ENCODE data around the gene GAB2.

The GAB2 gene

GRCh38 chr11:78343303-78343702, 74.3 kb downstream of the GAB2 start:
- DNase-seq (ENCODE audit: low read depth in 2 of 2): no peak

GRCh38 chr11:78341841-78342240, 75.8 kb downstream of the GAB2 start:
- no peak for DNase-seq (ENCODE audit: low read depth in 2 of 2)

DNA sequence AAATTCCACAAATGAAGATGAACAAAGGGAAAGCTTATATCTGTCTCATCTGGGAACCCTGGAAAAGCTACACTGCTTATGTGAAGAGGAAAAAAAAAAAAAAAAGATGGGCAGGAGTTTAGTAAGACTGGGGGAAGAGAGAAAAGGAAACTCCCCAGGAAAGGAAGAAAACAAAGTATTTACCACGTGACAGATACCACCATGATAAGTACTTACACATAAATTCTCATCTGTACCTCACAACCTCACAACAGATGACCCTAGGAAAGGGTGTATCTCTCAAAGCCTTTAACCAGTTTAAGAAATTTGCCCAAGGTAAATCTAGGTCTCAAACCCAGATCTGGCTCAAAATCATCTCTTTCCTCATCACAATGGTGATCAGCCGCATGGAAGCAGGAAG, 77.1 kb downstream of the GAB2 start:
- no peak for DNase-seq (ENCODE audit: low read depth in 2 of 2)

DNA sequence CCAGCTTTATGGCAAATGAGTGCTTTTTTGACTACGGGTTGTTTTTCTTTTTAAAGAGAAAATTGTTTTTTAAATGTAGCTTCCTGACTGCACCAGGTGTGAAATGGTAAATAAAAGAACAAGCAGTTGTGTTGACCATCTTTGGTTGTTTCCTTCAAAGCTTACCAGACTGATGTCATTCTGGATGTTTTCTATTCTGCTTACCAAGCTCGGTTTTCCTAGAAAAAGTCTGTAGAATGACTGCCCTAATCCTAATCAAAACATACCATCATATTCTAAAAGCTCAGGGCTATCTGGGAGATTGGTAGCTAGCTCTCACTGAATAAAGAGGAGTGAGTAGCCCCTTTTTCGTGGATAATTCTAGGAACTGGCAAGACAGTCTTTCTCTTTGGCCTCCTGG, 77.7 kb downstream of the GAB2 start:
- DNase-seq (ENCODE audit: low read depth in 2 of 2): no peak

- DNase-seq (ENCODE audit: low read depth in 2 of 2): no peak
These were observed 78.1 kb downstream of the GAB2 start for GRCh38 chr11:78339483-78339882.

DNA sequence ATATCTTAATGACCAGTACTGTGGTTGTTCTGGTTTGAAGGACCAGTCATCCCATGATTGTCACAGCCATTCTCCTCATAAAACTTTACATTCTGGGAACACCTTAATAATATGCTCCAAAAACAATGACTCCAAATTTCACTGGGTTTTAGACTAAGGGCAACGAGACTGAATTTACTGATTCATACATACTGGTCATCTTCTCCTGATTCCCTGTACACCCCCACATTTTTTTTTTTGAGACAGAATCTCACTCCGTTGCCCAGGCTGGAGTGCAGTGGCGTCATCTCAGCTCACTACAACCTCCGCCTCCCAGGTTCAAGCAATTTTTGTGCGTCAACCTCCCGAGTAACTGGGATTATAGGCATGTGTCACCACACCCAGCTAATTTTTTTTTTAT, 78.9 kb downstream of the GAB2 start:
- DNase-seq (ENCODE audit: low read depth in 2 of 2): no peak

- no peak for DNase-seq (ENCODE audit: low read depth in 2 of 2)
These were observed 79.5 kb downstream of the GAB2 start for GRCh38 chr11:78338138-78338537.

DNA sequence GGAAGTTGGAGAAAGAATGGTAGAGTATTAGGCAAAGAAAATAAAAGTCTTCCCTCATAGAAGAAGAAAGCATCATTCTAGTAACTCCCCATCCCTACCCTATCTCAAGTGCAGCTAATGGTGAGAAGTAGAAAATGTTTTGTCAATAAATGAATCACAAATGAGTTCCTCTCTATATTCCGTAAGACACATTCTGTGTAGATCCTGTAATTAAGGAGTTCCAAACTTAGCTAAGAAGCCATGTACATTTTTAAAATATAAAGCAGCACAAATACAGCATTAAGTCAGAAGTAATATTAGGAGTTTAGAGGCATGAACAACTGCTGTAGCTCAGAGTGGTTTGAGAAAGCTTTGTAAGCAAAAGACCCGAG, 80.1 kb downstream of the GAB2 start:
- no peak for DNase-seq (ENCODE audit: low read depth in 2 of 2)

DNA sequence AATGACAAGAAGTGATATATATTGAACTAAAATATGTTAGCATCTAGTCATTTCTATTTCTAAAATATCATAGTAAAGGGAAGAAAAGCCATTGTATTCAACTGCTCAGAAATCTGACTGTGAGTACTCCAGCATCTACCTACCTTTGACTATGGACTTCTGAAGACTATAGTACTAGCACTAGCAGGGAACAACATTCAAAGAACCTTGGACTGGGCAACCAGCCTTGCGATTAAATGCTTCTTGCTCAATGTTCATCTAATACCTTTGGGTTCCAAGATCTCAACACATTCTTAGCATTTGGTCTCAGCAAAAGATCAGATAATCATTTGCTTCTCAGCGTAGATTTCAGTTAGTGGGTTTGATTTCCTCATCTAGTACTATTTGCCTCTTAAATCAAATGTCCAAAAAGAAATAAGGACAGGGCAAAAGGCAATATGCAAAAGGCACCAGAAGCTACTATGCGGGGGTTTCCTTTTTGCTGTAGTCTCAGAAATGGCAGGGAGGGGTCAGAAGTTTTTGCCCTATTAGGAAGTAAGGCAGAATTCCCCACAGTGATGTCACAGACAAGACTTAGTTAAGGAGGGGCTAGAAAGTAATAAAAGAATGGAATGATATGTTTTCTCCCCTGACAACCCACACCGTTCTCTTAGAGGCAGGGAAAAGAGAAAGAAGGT, 80.6 kb downstream of the GAB2 start:
- DNase-seq (ENCODE audit: low read depth in 2 of 2): no peak

GRCh38 chr11:78334109-78334508, 83.5 kb downstream of the GAB2 start:
- no peak for DNase-seq (ENCODE audit: low read depth in 2 of 2)

DNA sequence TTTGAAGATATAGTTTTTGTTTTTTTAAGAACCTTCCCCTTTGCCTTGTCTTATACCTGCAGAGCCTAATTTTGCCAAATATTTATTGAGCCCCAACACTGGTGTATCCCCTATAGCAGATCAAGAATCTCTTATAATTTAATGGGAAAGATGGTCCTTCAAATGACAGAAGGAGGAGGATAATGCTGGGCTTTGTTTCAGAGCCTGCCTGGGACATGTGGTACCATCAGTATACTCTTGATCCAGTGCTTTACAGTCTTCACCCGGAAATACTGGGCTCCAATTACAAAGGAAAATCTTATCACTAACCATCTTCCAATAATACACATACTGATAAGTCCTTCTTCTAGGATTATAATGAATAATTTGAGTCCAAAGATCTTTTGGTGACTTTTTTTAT, 84.7 kb downstream of the GAB2 start:
- DNase-seq (ENCODE audit: low read depth in 2 of 2): no peak

GRCh38 chr11:78332174-78332866, 85.3 kb downstream of the GAB2 start:
- no peak for DNase-seq (ENCODE audit: low read depth in 2 of 2)

- DNase-seq (ENCODE audit: low read depth in 2 of 2): no peak
These were observed 85.9 kb downstream of the GAB2 start for GRCh38 chr11:78331711-78332110.

GRCh38 chr11:78330361-78330760, 87.3 kb downstream of the GAB2 start:
- no peak for DNase-seq (ENCODE audit: low read depth in 2 of 2)

DNA sequence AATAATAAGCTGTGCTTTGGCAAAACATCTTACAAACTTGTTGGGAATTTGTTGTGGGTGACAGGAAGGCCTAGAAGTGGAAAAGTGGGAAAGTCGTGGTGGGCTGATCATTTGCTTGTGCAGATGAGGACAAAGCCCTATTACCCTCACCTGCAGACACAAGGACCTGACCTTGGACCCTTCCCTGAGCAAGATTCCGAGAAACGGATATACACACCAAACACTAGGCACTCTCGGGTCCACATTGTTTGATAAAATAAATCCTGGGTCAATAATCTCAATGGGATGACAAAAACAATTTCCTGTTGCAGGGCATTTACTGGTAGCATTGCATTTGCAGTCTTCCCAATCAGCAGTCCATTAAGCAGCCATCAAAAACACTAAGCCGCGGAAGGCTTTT, 89.7 kb downstream of the GAB2 start:
- DNase-seq (ENCODE audit: low read depth in 2 of 2): no peak

DNA sequence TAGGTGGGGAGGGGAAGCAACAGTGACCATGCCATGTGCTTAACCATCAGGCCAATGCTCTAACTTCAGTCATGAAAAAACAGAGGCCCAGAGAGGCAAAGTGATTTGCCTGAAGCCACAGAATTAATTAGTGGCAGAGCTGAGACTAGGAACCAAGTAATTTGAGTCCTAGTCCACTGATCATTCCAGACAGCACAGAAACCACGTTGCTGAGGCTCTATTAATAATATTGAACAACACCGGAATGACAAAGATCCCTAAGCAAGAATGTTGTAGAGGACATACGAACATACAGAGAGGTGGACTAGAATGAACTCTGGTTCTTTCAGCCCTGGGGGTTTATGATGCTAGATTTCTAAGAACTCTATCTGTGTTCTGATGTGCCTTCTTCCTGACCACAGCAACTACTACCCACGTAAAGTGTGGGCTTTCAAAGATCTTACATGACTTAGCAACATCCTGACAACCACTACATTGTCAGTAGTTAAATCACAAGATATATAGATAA, 92.3 kb downstream of the GAB2 start:
- no peak for DNase-seq (ENCODE audit: low read depth in 2 of 2)

- no peak for DNase-seq (ENCODE audit: low read depth in 2 of 2)
These were observed 94.3 kb downstream of the GAB2 start for GRCh38 chr11:78323363-78323762.

DNA sequence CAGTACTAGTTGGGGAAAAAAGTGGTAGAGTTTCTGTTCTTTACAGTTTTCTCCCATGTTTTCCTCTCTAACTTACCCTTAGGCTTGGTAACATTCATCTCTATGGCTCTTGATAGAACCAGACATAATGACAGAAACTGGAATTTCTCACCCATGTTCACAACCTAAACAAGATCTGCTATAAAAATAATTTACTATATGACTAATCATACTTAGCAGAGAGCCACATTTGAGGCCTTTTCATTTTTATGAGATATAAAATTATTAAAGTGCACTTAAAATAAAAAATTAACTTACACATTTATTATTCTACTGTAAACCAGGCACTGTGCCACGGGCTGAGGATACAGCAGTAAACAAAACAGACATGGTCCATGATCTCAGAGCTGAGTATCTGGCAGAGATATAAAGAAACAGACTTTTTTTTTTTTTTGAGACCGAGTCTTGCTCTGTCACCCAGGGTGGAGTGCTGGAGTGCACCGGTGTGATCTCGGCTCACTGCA, 98.1 kb downstream of the GAB2 start:
- DNase-seq (ENCODE audit: low read depth in 2 of 2): peak in 1 of 2 experiments; percentile 25

GRCh38 chr11:78318321-78319114, 99.1 kb downstream of the GAB2 start:
- DNase-seq (ENCODE audit: low read depth in 2 of 2): no peak

DNA sequence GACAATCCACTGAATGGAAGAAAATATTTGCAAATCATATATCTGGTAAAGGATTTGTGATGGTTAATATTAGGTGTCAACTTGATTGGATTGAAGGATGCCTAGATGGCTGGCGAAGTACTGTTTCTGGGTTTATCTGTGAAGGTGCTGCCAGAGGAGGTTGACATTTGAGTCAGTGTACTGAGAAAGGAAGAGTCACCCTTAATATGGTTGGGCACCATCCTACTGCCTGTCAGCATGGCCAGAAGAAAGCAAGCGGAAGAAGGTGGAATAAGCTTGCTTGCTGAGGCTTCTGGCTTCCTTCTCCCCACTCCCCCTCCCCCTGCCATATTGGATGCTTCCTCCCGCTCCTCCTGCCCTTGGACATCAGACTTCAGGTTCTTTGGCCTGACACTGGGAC, 101.9 kb downstream of the GAB2 start:
- no peak for DNase-seq (ENCODE audit: low read depth in 2 of 2)

DNA sequence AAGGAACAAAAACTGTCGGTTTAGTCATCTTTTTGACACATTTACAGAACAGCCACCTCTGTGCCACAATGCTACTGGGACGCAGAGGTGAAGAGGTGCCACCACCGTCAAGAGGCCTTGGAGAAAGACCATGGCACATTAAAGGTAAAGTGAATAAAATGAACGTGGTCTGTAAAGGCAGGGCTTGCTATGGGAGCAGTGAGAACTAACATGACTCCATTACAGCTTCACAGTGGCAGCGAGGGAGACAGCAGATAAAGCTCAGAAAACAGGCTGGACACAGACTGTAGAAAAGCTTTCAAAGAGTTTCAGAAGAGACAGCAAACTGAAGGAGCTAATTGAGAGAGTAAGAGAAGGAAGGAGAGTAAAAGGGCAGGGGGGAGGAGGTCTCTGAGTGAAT, 102.9 kb downstream of the GAB2 start:
- no peak for DNase-seq (ENCODE audit: low read depth in 2 of 2)

DNA sequence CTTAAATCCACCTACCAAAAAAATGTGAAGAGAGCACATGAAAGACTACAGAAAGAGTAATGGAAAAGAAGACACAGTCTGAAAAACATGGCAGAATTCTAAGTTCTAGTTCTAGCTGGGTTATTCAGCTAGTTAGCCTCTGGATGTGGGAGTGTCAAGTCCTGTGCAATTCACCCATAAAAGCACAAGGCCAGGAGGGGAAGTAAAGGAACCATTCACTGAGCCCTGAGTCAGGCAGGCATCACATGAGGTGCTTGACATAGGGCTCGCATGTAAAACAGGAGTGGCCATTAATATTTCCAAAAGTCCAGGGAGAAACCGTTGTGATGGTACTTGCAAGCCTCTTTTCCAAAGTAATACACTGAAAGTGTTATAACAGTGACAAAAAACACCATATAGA, 103.7 kb downstream of the GAB2 start:
- DNase-seq (ENCODE audit: low read depth in 2 of 2): no peak
